Stomach smooth muscle (tissue), 2 donors: ENCODE measurements around the gene RGS1.

ENCODE experiments used
- H3K27ac ChIP-seq: one replicate; pipeline ENCODE4 v1.7.0; 2013; ENCODE audit warnings: mild to moderate bottlenecking, low read length, inconsistent platforms
- H3K27me3 ChIP-seq, 2 donors: one replicate each; pipeline ENCODE4 v1.7.0; 2013; ENCODE audit warnings: low read length in 2 of 2; ENCODE audit not compliant: insufficient read depth in 2 of 2, control insufficient read depth in 1 of 2
- H3K36me3 ChIP-seq, 2 donors: one replicate each; pipeline ENCODE4 v1.7.0; 2013; ENCODE audit warnings: low read length in 2 of 2; ENCODE audit not compliant: control insufficient read depth in 2 of 2, insufficient read depth in 2 of 2
- H3K4me1 ChIP-seq: one replicate; pipeline ENCODE4 v1.7.0; 2013; ENCODE audit warnings: low read length; ENCODE audit not compliant: control insufficient read depth, insufficient read depth
- H3K4me3 ChIP-seq, 2 donors: one replicate each; pipeline ENCODE4 v1.7.0; 2013; ENCODE audit warnings: low read length in 2 of 2
- H3K9ac ChIP-seq, 2 donors: one replicate each; pipeline ENCODE4 v1.7.0; 2013; ENCODE audit warnings: low read length in 2 of 2, mild to moderate bottlenecking in 1 of 2
- H3K9me3 ChIP-seq, 2 donors: one replicate each; pipeline ENCODE4 v1.7.0; 2013; ENCODE audit warnings: low read length in 2 of 2; ENCODE audit not compliant: control insufficient read depth in 2 of 2
- donor health status: healthy.
- donor health status: Pancreatic carcinoma.

RGS1 gene

GRCh38 chr1:192603218-192603787 is 27.7 kb downstream of the RGS1 start:
- Histone ChIP-seq H3K4me1 (peaks cover 4% of the 10 kb centered on the region), H3K36me3 (no peaks in the 10 kb centered on the region), H3K9me3 (no peaks in the 10 kb centered on the region), H3K27ac (no peak overlapping the region), H3K9ac (no peak overlapping the region), H3K27me3 (no peaks in the 10 kb centered on the region), H3K4me3 (no peak overlapping the region)

GRCh38 chr1:192604979-192605620 is 29.5 kb downstream of the RGS1 start:
- H3K27ac ChIP-seq, result no peak overlapping the region
- H3K4me3 ChIP-seq, result no peak overlapping the region

GRCh38 chr1:192608671-192609070 is 33.1 kb downstream of the RGS1 start:
- H3K4me3 ChIP-seq, result no peak overlapping the region
- H3K9me3 ChIP-seq, result no peaks in the 10 kb centered on the region
- no peaks in the 10 kb centered on the region for H3K27me3 ChIP-seq
- no peak overlapping the region for H3K9ac ChIP-seq
- peaks cover 4% of the 10 kb centered on the region for H3K4me1 ChIP-seq
- no peaks in the 10 kb centered on the region for H3K36me3 ChIP-seq
- no peak overlapping the region for H3K27ac ChIP-seq

More at GRCh38 chr1:192604979-192605620, 29.5 kb downstream of the RGS1 start:
- peaks cover 4% of the 10 kb centered on the region for H3K4me1 ChIP-seq
- no peak overlapping the region for H3K9ac ChIP-seq
- H3K36me3 ChIP-seq, result no peaks in the 10 kb centered on the region
- no peaks in the 10 kb centered on the region for H3K9me3 ChIP-seq
- no peaks in the 10 kb centered on the region for H3K27me3 ChIP-seq

- Histone ChIP-seq H3K9ac (no peak overlapping the region), H3K9me3 (no peaks in the 10 kb centered on the region), H3K27me3 (no peaks in the 10 kb centered on the region), H3K27ac (no peak overlapping the region), H3K4me3 (no peak overlapping the region), H3K36me3 (no peaks in the 10 kb centered on the region), H3K4me1 (peaks cover 4% of the 10 kb centered on the region)
Measured at GRCh38 chr1:192609110-192610079, 33.8 kb downstream of the RGS1 start.

GRCh38 chr1:192610112-192610889 is 34.7 kb downstream of the RGS1 start:
- H3K27ac ChIP-seq, result no peak overlapping the region
- H3K9me3 ChIP-seq, result no peaks in the 10 kb centered on the region
- peaks cover 4% of the 10 kb centered on the region for H3K4me1 ChIP-seq
- H3K27me3 ChIP-seq, result no peaks in the 10 kb centered on the region
- no peaks in the 10 kb centered on the region for H3K36me3 ChIP-seq
- no peak overlapping the region for H3K9ac ChIP-seq
- no peak overlapping the region for H3K4me3 ChIP-seq

GRCh38 chr1:192615055-192615454 is 39.5 kb downstream of the RGS1 start:
- Histone ChIP-seq H3K9me3 (no peaks in the 10 kb centered on the region), H3K36me3 (no peaks in the 10 kb centered on the region), H3K27me3 (no peaks in the 10 kb centered on the region), H3K27ac (no peak overlapping the region), H3K4me3 (no peak overlapping the region), H3K9ac (no peak overlapping the region), H3K4me1 (no peaks in the 10 kb centered on the region)

- no peaks in the 10 kb centered on the region for H3K4me1 ChIP-seq
- H3K27ac ChIP-seq, result no peak overlapping the region
- H3K9ac ChIP-seq, result no peak overlapping the region
- H3K9me3 ChIP-seq, result no peaks in the 10 kb centered on the region
- H3K36me3 ChIP-seq, result no peaks in the 10 kb centered on the region
- H3K4me3 ChIP-seq, result no peak overlapping the region
- H3K27me3 ChIP-seq, result no peaks in the 10 kb centered on the region
Measured at GRCh38 chr1:192620071-192620635, 44.6 kb downstream of the RGS1 start.

GRCh38 chr1:192626366-192627179 is 51.0 kb downstream of the RGS1 start:
- Histone ChIP-seq H3K36me3 (no peaks in the 10 kb centered on the region), H3K9me3 (no peaks in the 10 kb centered on the region), H3K27me3 (no peaks in the 10 kb centered on the region), H3K9ac (no peak overlapping the region), H3K4me3 (no peak overlapping the region), H3K27ac (no peak overlapping the region), H3K4me1 (no peaks in the 10 kb centered on the region)

GRCh38 chr1:192627901-192628300 is 52.3 kb downstream of the RGS1 start:
- Histone ChIP-seq H3K9ac (no peak overlapping the region), H3K4me3 (no peak overlapping the region), H3K27me3 (no peaks in the 10 kb centered on the region), H3K9me3 (no peaks in the 10 kb centered on the region), H3K36me3 (no peaks in the 10 kb centered on the region), H3K4me1 (no peaks in the 10 kb centered on the region), H3K27ac (no peak overlapping the region)
